RWPE2 (cell line): ENCODE results near the gene TEP1.

Experiments
- ATAC-seq: fragments of 200-7000 bp; cut with Tn5 transposase; 3 replicates; pipeline ENCODE4 v1.9.1; 2021; ENCODE audit warnings: low read depth
- DNase-seq: peaks from one replicate; pipeline ENCODE4 v3.0.0-alpha.2; 2020; ENCODE audit warnings: low spot score
- H3K27ac ChIP-seq: fragments of 450-650 bp; 2 replicates; pipeline ENCODE4 v1.5.1; 2017; ENCODE audit warnings: mild to moderate bottlenecking; ENCODE audit not compliant: poor library complexity, severe bottlenecking
- H3K27me3 ChIP-seq: fragments of 250-450 bp; sonication (Bioruptor Pico); 2 replicates; pipeline ENCODE4 v1.5.1; 2021; ENCODE audit warnings: mild to moderate bottlenecking, moderate library complexity; ENCODE audit not compliant: insufficient read depth, poor library complexity, severe bottlenecking
- H3K36me3 ChIP-seq: fragments of 250-450 bp; sonication (Bioruptor Pico); 2 replicates; pipeline ENCODE4 v1.5.1; 2020; ENCODE audit warnings: low read depth, mild to moderate bottlenecking, moderate library complexity
- H3K4me1 ChIP-seq: fragments of 250-450 bp; sonication (Bioruptor Pico); 2 replicates; pipeline ENCODE4 v1.5.1; 2021; ENCODE audit warnings: mild to moderate bottlenecking, moderate library complexity; ENCODE audit not compliant: insufficient read depth, poor library complexity, severe bottlenecking
- H3K4me3 ChIP-seq: fragments of 250-450 bp; sonication (Bioruptor Pico); 2 replicates; pipeline ENCODE4 v1.5.1; 2021; ENCODE audit warnings: mild to moderate bottlenecking, moderate library complexity; ENCODE audit not compliant: severe bottlenecking
- H3K9me3 ChIP-seq: fragments of 250-450 bp; sonication (Bioruptor Pico); 2 replicates; pipeline ENCODE4 v1.5.1; 2021; ENCODE audit warnings: mild to moderate bottlenecking, moderate library complexity; ENCODE audit not compliant: severe bottlenecking
- CTCF ChIP-seq: fragments of 450-650 bp; IDR thresholded peaks from one replicate; pipeline ENCODE4 v1.5.1; 2017; ENCODE audit warnings: mild to moderate bottlenecking, moderate library complexity; ENCODE audit not compliant: poor library complexity, severe bottlenecking

The TEP1 gene

GRCh38 chr14:20419419-20419818 is 6.1 kb upstream of the TEP1 start:
- Histone ChIP-seq H3K4me1 (no peaks in the 10 kb centered on the region), H3K27ac (no peak overlapping the region), H3K27me3 (no peaks in the 10 kb centered on the region), H3K36me3 (no peaks in the 10 kb centered on the region), H3K4me3 (no peak overlapping the region), H3K9me3 (no peaks in the 10 kb centered on the region)
- no peak for DNase-seq
- no peak for TF ChIP-seq CTCF
- ATAC-seq, result no peak

- no peak for TF ChIP-seq CTCF
Observed at GRCh38 chr14:20418501-20418909, 5.2 kb upstream of the TEP1 start.

GRCh38 chr14:20417250-20418186 is 4.2 kb upstream of the TEP1 start:
- DNase-seq (peak; percentile 7), ATAC-seq (no peak)
- Histone ChIP-seq H3K4me1 (no peaks in the 10 kb centered on the region), H3K36me3 (no peaks in the 10 kb centered on the region), H3K9me3 (no peaks in the 10 kb centered on the region), H3K27me3 (no peaks in the 10 kb centered on the region), H3K27ac (no peak overlapping the region), H3K4me3 (no peak overlapping the region)
- no peak for TF ChIP-seq CTCF

More at GRCh38 chr14:20418501-20418909, 5.2 kb upstream of the TEP1 start:
- H3K4me1 ChIP-seq, result no peaks in the 10 kb centered on the region
- no peaks in the 10 kb centered on the region for H3K27me3 ChIP-seq
- no peak overlapping the region for H3K27ac ChIP-seq
- H3K9me3 ChIP-seq, result no peaks in the 10 kb centered on the region
- DNase-seq (peak; percentile 5), ATAC-seq (no peak)
- H3K4me3 ChIP-seq, result no peak overlapping the region
- H3K36me3 ChIP-seq, result no peaks in the 10 kb centered on the region

GRCh38 chr14:20416223-20416622 is 2.9 kb upstream of the TEP1 start:
- Histone ChIP-seq H3K9me3 (no peaks in the 10 kb centered on the region), H3K4me3 (no peak overlapping the region), H3K36me3 (no peaks in the 10 kb centered on the region), H3K27ac (no peak overlapping the region), H3K4me1 (no peaks in the 10 kb centered on the region), H3K27me3 (no peaks in the 10 kb centered on the region)
- peak; percentile 3 for TF ChIP-seq CTCF
- no peak for ATAC-seq
- DNase-seq, result no peak

- peak; percentile 91 for TF ChIP-seq CTCF
- DNase-seq (no peak), ATAC-seq (peak; percentile 27; the same call in 2 of the 3 replicates)
Observed at GRCh38 chr14:20415782-20416206, 2.5 kb upstream of the TEP1 start.

More at GRCh38 chr14:20415782-20416206, 2.5 kb upstream of the TEP1 start:
- H3K4me1 ChIP-seq, result no peaks in the 10 kb centered on the region
- H3K9me3 ChIP-seq, result no peaks in the 10 kb centered on the region
- H3K4me3 ChIP-seq, result no peak overlapping the region
- no peak overlapping the region for H3K27ac ChIP-seq
- no peaks in the 10 kb centered on the region for H3K27me3 ChIP-seq
- no peaks in the 10 kb centered on the region for H3K36me3 ChIP-seq
